ENCODE data around the gene REEP2. TPM values are rescaled to one million over a fixed set of nuclear protein-coding genes. Genes with fewer than 3 reads are reported as not detected.

REEP2 gene
- total RNA-seq, 1 experiment from 2014 or later = 49.0 TPM

GRCh38 chr5:138489683-138490061 is 50.8 kb downstream of the REEP2 start:
- Histone ChIP-seq H4K91ac (ENCODE audit: insufficient read length, low read depth, low read length) (no peak overlapping the region), H2BK12ac (ENCODE audit: insufficient read length, low read depth, low read length) (no peak overlapping the region), H3T11ph (ENCODE audit: low read length) (no peak overlapping the region), H3K9me3 (ENCODE audit: control insufficient read depth, low read depth, low read length) (no peaks in the 10 kb centered on the region), H3K23me2 (ENCODE audit: insufficient read length, low read depth, low read length, poor library complexity, severe bottlenecking) (peaks cover 11% of the 10 kb centered on the region), H4K8ac (replicated peaks; ENCODE audit: insufficient read length, low read depth, low read length) (no peak overlapping the region), H2BK15ac (ENCODE audit: low read depth, low read length) (no peak overlapping the region), H2BK5ac (ENCODE audit: insufficient read length, low read length) (no peak overlapping the region), H2BK20ac (ENCODE audit: low read depth, low read length, poor library complexity, severe bottlenecking) (no peak overlapping the region), H3K14ac (ENCODE audit: insufficient read depth, low read length) (no peak overlapping the region), H3K23ac (ENCODE audit: insufficient read length, low read depth, low read length) (no peak overlapping the region), H4K5ac (ENCODE audit: insufficient read length, low read depth, low read length) (no peak overlapping the region), H4K20me1 (ENCODE audit: control insufficient read depth, insufficient read depth, insufficient read length) (no peaks in the 10 kb centered on the region), H2BK120ac (ENCODE audit: low read depth, low read length, poor library complexity, severe bottlenecking) (no peak overlapping the region), H3K18ac (ENCODE audit: insufficient read length, low read depth, low read length) (no peak overlapping the region), H3K27ac (ENCODE audit: insufficient read length, low read depth, low read length) (no peak overlapping the region), H3K79me1 (ENCODE audit: insufficient read depth, low read depth, low read length, poor library complexity, severe bottlenecking) (no peaks in the 10 kb centered on the region), H3K56ac (ENCODE audit: insufficient read length, low read depth, low read length) (no peak overlapping the region), H2AK5ac (ENCODE audit: insufficient read length, low read length) (no peak overlapping the region), H3K27me3 (ENCODE audit: insufficient read depth, low read length) (no peaks in the 10 kb centered on the region; the same call in 1 of the 2 replicates), H3K4me1 (ENCODE audit: insufficient read depth, low read length) (peaks cover 4% of the 10 kb centered on the region; the same call in 1 of the 2 replicates), H3K4me2 (ENCODE audit: insufficient read depth, insufficient read length, low read length) (no peak overlapping the region), H3K4ac (ENCODE audit: low read depth, low read length) (no peak overlapping the region), H3K79me2 (ENCODE audit: insufficient read depth, low read length) (no peaks in the 10 kb centered on the region), H3K9ac (ENCODE audit: extremely low read depth, insufficient read length, low read length) (no peak overlapping the region), H2AFZ (ENCODE audit: low read length) (no peak overlapping the region)
- H3K4me1 Mint-ChIP-seq = peaks cover 32 to 41% of the 10 kb centered on the region in 2 experiments
- no peaks in the 10 kb centered on the region; a peak in 1 of 5 replicates for H3K9me3 Mint-ChIP-seq
- H3K36me3 Mint-ChIP-seq (ENCODE audit: insufficient read depth in 1 of 3, low read depth in 3 of 3) = no peaks in the 10 kb centered on the region; a peak in 1 of 7 replicates
- DNase-seq = no peak
- TF ChIP-seq, protein P1, sequence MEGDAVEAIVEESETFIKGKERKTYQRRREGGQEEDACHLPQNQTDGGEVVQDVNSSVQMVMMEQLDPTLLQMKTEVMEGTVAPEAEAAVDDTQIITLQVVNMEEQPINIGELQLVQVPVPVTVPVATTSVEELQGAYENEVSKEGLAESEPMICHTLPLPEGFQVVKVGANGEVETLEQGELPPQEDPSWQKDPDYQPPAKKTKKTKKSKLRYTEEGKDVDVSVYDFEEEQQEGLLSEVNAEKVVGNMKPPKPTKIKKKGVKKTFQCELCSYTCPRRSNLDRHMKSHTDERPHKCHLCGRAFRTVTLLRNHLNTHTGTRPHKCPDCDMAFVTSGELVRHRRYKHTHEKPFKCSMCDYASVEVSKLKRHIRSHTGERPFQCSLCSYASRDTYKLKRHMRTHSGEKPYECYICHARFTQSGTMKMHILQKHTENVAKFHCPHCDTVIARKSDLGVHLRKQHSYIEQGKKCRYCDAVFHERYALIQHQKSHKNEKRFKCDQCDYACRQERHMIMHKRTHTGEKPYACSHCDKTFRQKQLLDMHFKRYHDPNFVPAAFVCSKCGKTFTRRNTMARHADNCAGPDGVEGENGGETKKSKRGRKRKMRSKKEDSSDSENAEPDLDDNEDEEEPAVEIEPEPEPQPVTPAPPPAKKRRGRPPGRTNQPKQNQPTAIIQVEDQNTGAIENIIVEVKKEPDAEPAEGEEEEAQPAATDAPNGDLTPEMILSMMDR (conservative IDR thresholded peaks at IDR 0.05) = no peak
- no CpG with 5 or more reads among the region's 5 CpGs for WGBS (ENCODE audit: extremely low coverage, insufficient read length, low lambda C conversion rate)
- H3K4me3 Mint-ChIP-seq = no peak overlapping the region
- peaks cover 50% of the 10 kb centered on the region for H3K27me3 Mint-ChIP-seq (ENCODE audit: low read depth)
- no peak overlapping the region for H3K27ac Mint-ChIP-seq

Measured in H9 (cell line).